H1 (cell line): ENCODE results near the gene PRSS21. TPM values are rescaled to one million over a fixed set of nuclear protein-coding genes. Genes with fewer than 3 reads are reported as not detected.

Source experiments
- CTCF ChIA-PET: fragments of 300-600 bp; sonication (Branson Sonifier 250); formaldehyde crosslinking; loops from one replicate; lab custom pipeline; 2021; ENCODE audit not compliant: partially characterized antibody; lab: Charles Lee
- POLR2A ChIA-PET: fragments of 300-600 bp; sonication (Branson Sonifier 250); formaldehyde crosslinking; loops from one replicate; lab custom pipeline; 2021; ENCODE audit warnings: inconsistent platforms; ENCODE audit not compliant: partially characterized antibody; lab: Charles Lee
- DNase-seq, 2 experiments: peaks; one replicate each; pipeline versions ENCODE4 v3.0.0 to v3.0.0-alpha.2; 2010 to 2022; ENCODE audit warnings: low spot score in 2 of 2, low read depth in 1 of 2, mixed read lengths in 1 of 2
- FAIRE-seq: peaks from 2 replicates; lab custom pipeline; 2011; peaks lifted over from hg19 to GRCh38; lab: Jason Lieb, UNC
- H2AFZ ChIP-seq: 2 replicates; pipeline ENCODE4 v1.8.1; 2012; ENCODE audit warnings: low read length, inconsistent platforms
- H2AK5ac ChIP-seq: 2 replicates; pipeline ENCODE4 v1.6.1; 2013; ENCODE audit warnings: low read depth, low read length
- H2BK120ac ChIP-seq: replicated peaks from 2 replicates; pipeline ENCODE3; 2013; ENCODE audit warnings: low read depth, low read length, inconsistent platforms
- H2BK12ac ChIP-seq: 2 replicates; pipeline ENCODE4 v1.6.1; 2013; ENCODE audit warnings: low read depth, low read length
- H2BK15ac ChIP-seq: 2 replicates; pipeline ENCODE4 v1.6.1; 2013; ENCODE audit warnings: low read length
- H2BK20ac ChIP-seq: 2 replicates; pipeline ENCODE4 v1.6.1; 2013; ENCODE audit warnings: low read length
- H2BK5ac ChIP-seq: 2 replicates; pipeline ENCODE4 v1.6.1; 2013; ENCODE audit warnings: low read depth, low read length
- H3K14ac ChIP-seq: 2 replicates; pipeline ENCODE4 v1.6.1; 2013; ENCODE audit warnings: inconsistent platforms; ENCODE audit not compliant: insufficient read length
- H3K18ac ChIP-seq: 2 replicates; pipeline ENCODE4 v1.6.1; 2013; ENCODE audit warnings: low read length; ENCODE audit errors: extremely low read depth
- H3K23ac ChIP-seq: 2 replicates; pipeline ENCODE4 v1.6.1; 2013; ENCODE audit warnings: inconsistent platforms; ENCODE audit not compliant: insufficient read length
- H3K23me2 ChIP-seq: 2 replicates; pipeline ENCODE4 v1.6.1; 2013; ENCODE audit warnings: low read depth, low read length
- H3K27ac ChIP-seq: 2 replicates; pipeline ENCODE4 v1.6.1; 2011; ENCODE audit warnings: low read depth, low read length, inconsistent platforms
- H3K27me3 ChIP-seq, 4 experiments: replicated peaks in 1 of 4; 1 replicate in 1 of 4; 2 replicates in 3 of 4; pipeline versions ENCODE4 v1.6.1 to v1.8.1; 2011 to 2013; ENCODE audit warnings: low read length in 3 of 4, mild to moderate bottlenecking in 3 of 4, inconsistent platforms in 2 of 4, mixed read lengths in 2 of 4, moderate library complexity in 1 of 4; ENCODE audit not compliant: control insufficient read depth in 3 of 4, insufficient read depth in 3 of 4; ENCODE audit errors: extremely low read depth in 1 of 4
- H3K36me3 ChIP-seq, 4 experiments: 2 replicates each; pipeline versions ENCODE4 v1.6.1 to v1.8.1; 2011 to 2013; ENCODE audit warnings: mild to moderate bottlenecking in 4 of 4, low read length in 3 of 4, moderate library complexity in 2 of 4, control low read depth in 1 of 4, inconsistent platforms in 1 of 4; ENCODE audit not compliant: insufficient read depth in 4 of 4, control insufficient read depth in 2 of 4
- H3K4ac ChIP-seq: replicated peaks from 2 replicates; pipeline ENCODE3; 2013; ENCODE audit warnings: low read length, low read depth, mixed read lengths, inconsistent platforms; ENCODE audit not compliant: insufficient read length
- H3K4me1 ChIP-seq, 4 experiments: replicated peaks in 1 of 4; 1 replicate in 1 of 4; 2 replicates in 3 of 4; pipeline versions ENCODE4 v1.6.1 to v1.8.1; 2011 to 2013; ENCODE audit warnings: low read length in 3 of 4, inconsistent platforms in 2 of 4, mixed read lengths in 1 of 4; ENCODE audit not compliant: insufficient read depth in 4 of 4, control insufficient read depth in 3 of 4
- H3K4me2 ChIP-seq, 2 experiments: 2 replicates each; pipeline versions ENCODE4 v1.6.1 to v1.8.1; 2011 to 2013; ENCODE audit warnings: low read depth in 2 of 2, low read length in 2 of 2, control low read depth in 1 of 2, inconsistent platforms in 1 of 2, mild to moderate bottlenecking in 1 of 2; ENCODE audit not compliant: insufficient read depth in 1 of 2
- H3K4me3 ChIP-seq, 4 experiments: fragments of 200-600, 300-600 bp in 1 of 4; sonication (generic), shearing (Covaris generic), sonication (Bioruptor Twin) in 1 of 4; 2 replicates each; pipeline versions ENCODE4 v1.5.1 to v1.8.1; 2011 to 2016; ENCODE audit warnings: low read length in 4 of 4, low read depth in 3 of 4, control low read depth in 2 of 4, inconsistent platforms in 2 of 4, mild to moderate bottlenecking in 2 of 4, mixed read lengths in 1 of 4, moderate library complexity in 1 of 4; ENCODE audit not compliant: insufficient read depth in 2 of 4; ENCODE audit errors: extremely low read depth in 1 of 4
- H3K56ac ChIP-seq: replicated peaks from 2 replicates; pipeline ENCODE3; 2013; ENCODE audit warnings: low read depth, mild to moderate bottlenecking, mixed read lengths, low read length, inconsistent platforms; ENCODE audit not compliant: insufficient read length
- H3K79me1 ChIP-seq: 2 replicates; pipeline ENCODE4 v1.6.1; 2013; ENCODE audit warnings: low read depth, low read length, control low read depth
- H3K79me2 ChIP-seq, 2 experiments: 2 replicates each; pipeline versions ENCODE4 v1.6.1 to v1.8.1; 2012 to 2013; ENCODE audit warnings: low read length in 2 of 2, mild to moderate bottlenecking in 2 of 2, inconsistent platforms in 1 of 2; ENCODE audit not compliant: insufficient read depth in 2 of 2, control insufficient read depth in 1 of 2
- H3K9ac ChIP-seq, 4 experiments: replicated peaks in 1 of 4; 1 replicate in 1 of 4; 2 replicates in 3 of 4; pipeline versions ENCODE4 v1.6.1 to v1.8.1; 2011 to 2013; ENCODE audit warnings: low read depth in 3 of 4, low read length in 3 of 4, control low read depth in 2 of 4, mild to moderate bottlenecking in 2 of 4, moderate library complexity in 2 of 4, inconsistent platforms in 1 of 4; ENCODE audit errors: extremely low read depth in 1 of 4
- H3K9me3 ChIP-seq, 2 experiments: 2 replicates each; pipeline versions ENCODE4 v1.6.1 to v1.8.1; 2012 to 2013; ENCODE audit warnings: mild to moderate bottlenecking in 2 of 2, moderate library complexity in 2 of 2, control low read depth in 1 of 2, inconsistent platforms in 1 of 2, low read depth in 1 of 2, low read length in 1 of 2, mixed read lengths in 1 of 2; ENCODE audit not compliant: insufficient read depth in 2 of 2
- H4K20me1 ChIP-seq, 2 experiments: replicated peaks in 1 of 2; 2 replicates each; pipeline versions ENCODE3 to v1.8.1; 2011 to 2013; ENCODE audit warnings: inconsistent platforms in 2 of 2, low read length in 2 of 2, mild to moderate bottlenecking in 1 of 2; ENCODE audit not compliant: insufficient read depth in 2 of 2, control insufficient read depth in 1 of 2
- H4K5ac ChIP-seq: 2 replicates; pipeline ENCODE4 v1.6.1; 2013; ENCODE audit warnings: low read length, low read depth, mixed read lengths, inconsistent platforms; ENCODE audit not compliant: insufficient read length
- H4K8ac ChIP-seq: 2 replicates; pipeline ENCODE4 v1.8.0; 2013; ENCODE audit warnings: mild to moderate bottlenecking, moderate library complexity, low read length, inconsistent platforms; ENCODE audit not compliant: insufficient read depth; ENCODE audit errors: extremely low read depth
- H4K91ac ChIP-seq: replicated peaks from 2 replicates; pipeline ENCODE3; 2013; ENCODE audit warnings: low read length, mixed read lengths, inconsistent platforms; ENCODE audit not compliant: insufficient read length
- ASH2L ChIP-seq: fragments of 200-600, 300-600 bp; sonication (generic); IDR thresholded peaks from one replicate; pipeline ENCODE4 v1.7.1; 2017; ENCODE audit warnings: low read length
- CBX8 ChIP-seq: fragments of 300-800, 300-1000 bp; sonication (generic); IDR thresholded peaks from 2 replicates; pipeline ENCODE4 v1.7.1; 2016; ENCODE audit warnings: low read depth, low read length, borderline replicate concordance
- HDAC2 ChIP-seq, 2 experiments: fragments of 300-600 bp in 1 of 2; sonication (generic) in 1 of 2; IDR thresholded peaks; 2 replicates each; pipeline ENCODE4 v1.6.1; 2011 to 2012; ENCODE audit warnings: low read depth in 2 of 2, low read length in 2 of 2, mild to moderate bottlenecking in 2 of 2, moderate library complexity in 2 of 2, borderline replicate concordance in 1 of 2, inconsistent platforms in 1 of 2
- MAX ChIP-seq: IDR thresholded peaks from 2 replicates; pipeline ENCODE4 v1.6.1; 2012; ENCODE audit warnings: inconsistent platforms
- RBBP5 ChIP-seq: IDR thresholded peaks from 2 replicates; pipeline ENCODE4 v1.7.1; 2012; ENCODE audit warnings: low read depth, mild to moderate bottlenecking, inconsistent platforms, low read length, moderate library complexity, borderline replicate concordance
- SP1 ChIP-seq: IDR thresholded peaks from 2 replicates; pipeline ENCODE4 v1.6.1; 2011; ENCODE audit warnings: low read depth, low read length
- SP4 ChIP-seq: IDR thresholded peaks from 2 replicates; pipeline ENCODE4 v1.6.1; 2012; ENCODE audit warnings: low read length, inconsistent platforms
- SRF ChIP-seq: IDR thresholded peaks from 2 replicates; pipeline ENCODE4 v1.6.1; 2011; ENCODE audit warnings: mild to moderate bottlenecking, low read depth, low read length, moderate library complexity
- SUZ12 ChIP-seq: fragments of 200-600 bp; sonication (generic); IDR thresholded peaks from 2 replicates; pipeline ENCODE4 v1.6.1; 2012; ENCODE audit warnings: mild to moderate bottlenecking, inconsistent platforms, low read length, moderate library complexity, mixed read lengths
- YY1 ChIP-seq: IDR thresholded peaks from 2 replicates; pipeline ENCODE4 v1.6.1; 2011; ENCODE audit warnings: low read depth, mild to moderate bottlenecking, low read length
- WGBS, 2 experiments: shearing (Covaris generic) in 1 of 2; methylation state at CpG; one replicate each; pipeline versions ENCODE4 v1.1.6 to v1.1.7; 2013 to 2015; ENCODE audit warnings: low lambda C conversion rate in 2 of 2, mixed read lengths in 2 of 2, inconsistent platforms in 1 of 2, low coverage in 1 of 2, missing lambda C conversion rate in 1 of 2; ENCODE audit not compliant: insufficient replicate concordance in 2 of 2, insufficient coverage in 1 of 2, insufficient read length in 1 of 2; ENCODE audit errors: extremely low coverage in 1 of 2, missing lambda C conversion rate in 1 of 2; 5-methylcytosine and 5-hydroxymethylcytosine counted together
- polyA plus RNA-seq, 7 experiments: library from polyadenylated mRNA; depleted of rRNA in 3 of 7; stranded (reverse) in 5 of 7; unstranded in 2 of 7; fragments of >200 nt in 5 of 7; fragments of 200-250 nt in 2 of 7; gene quantifications; 1 replicate in 5 of 7; 2 replicates in 1 of 7; 4 replicates in 1 of 7; pipeline versions ENCODE4 v1.2.1 to v1.2.3, GENCODE V29; 2011 to 2013; ENCODE audit warnings: missing spikeins in 2 of 7, mixed read lengths in 2 of 7
- total RNA-seq: library from RNA; stranded (reverse); fragmentation: NEBNext Ultra II Directional; extraction: Animal tissue kit (Norgen Biotek cat#: 25700); gene quantifications from 2 replicates; pipeline ENCODE4 v1.2.1, GENCODE V29; 2021
- TF ChIP-seq, protein P1 (sequence below): IDR thresholded peaks from 2 replicates; pipeline ENCODE4 v1.6.1; 2012; ENCODE audit warnings: inconsistent platforms

The PRSS21 gene
- total and polyA plus RNA-seq, 2 of the 8 experiments (the other 6 are each of a cell fraction or from before 2014, with no cell fraction given), result 0.76 to 1.0 TPM

DNA sequence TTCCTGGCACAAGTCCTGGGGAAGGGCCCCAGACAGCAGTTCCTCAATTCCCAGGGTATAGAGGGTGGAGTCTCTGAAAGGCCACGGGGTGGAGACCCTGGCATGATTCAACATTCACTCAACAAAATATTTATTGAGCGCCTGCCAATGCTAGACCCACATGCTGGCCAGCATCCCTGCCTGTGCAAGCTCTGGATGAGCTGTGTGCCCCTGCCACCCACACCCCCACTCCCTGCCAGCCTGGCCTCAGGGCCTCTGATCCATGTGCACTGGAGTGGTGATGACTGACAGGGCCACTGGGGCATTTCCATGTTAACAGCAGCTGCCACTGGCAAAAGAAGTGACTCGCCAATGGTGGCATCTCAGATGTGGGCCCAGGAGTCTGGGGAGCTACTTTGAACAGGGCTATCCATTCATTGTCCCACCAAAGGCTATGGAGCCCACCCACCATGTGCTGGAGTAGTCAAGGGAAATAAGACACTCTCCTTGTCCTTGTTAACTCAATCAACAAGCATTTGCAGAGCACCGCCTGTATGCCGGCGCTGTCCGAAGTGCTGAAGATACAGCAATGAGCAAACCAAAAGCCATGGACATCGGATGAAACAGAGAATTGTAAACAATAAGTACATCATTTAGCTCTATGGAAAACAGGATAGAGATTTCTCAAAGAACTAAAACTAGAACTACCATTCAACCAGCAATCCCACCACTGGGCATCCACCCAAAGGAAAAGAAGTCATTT, 44.0 kb downstream of the PRSS21 start:
- no peak for FAIRE-seq
- H2AK5ac ChIP-seq, result no peak overlapping the region
- H3K23me2 ChIP-seq, result peaks cover 11% of the 10 kb centered on the region; the same call in 1 of the 2 replicates
- no peak overlapping the region for H3K18ac ChIP-seq
- peaks cover 0 to 2% of the 10 kb centered on the region in 2 experiments for H4K20me1 ChIP-seq
- no peak overlapping the region for H3K4ac ChIP-seq
- no peak overlapping the region for H2BK5ac ChIP-seq
- H3K14ac ChIP-seq, result no peak overlapping the region
- H2BK120ac ChIP-seq, result no peak overlapping the region
- ChIA-PET CTCF (interaction anchor here (0.6 to 7.4 kb wide), 9 partner anchors 12 to 814 kb away, joined by 3 to 53 read pairs (median 3); no protein-coding TSS in a partner anchor), POLR2A (interaction anchor here (0.8 to 1.0 kb wide), 2 partner anchors 83 to 109 kb away, joined by 3 to 5 read pairs; no protein-coding TSS in a partner anchor)
- WGBS, 2 experiments, result 78% methylated on average over 8 of the region's 8 CpGs; no CpG with 5 or more reads in 1 of the 2 experiments
- H3K4me3 ChIP-seq, result no peak overlapping the region
- H3K56ac ChIP-seq, result no peak overlapping the region
- H3K79me2 ChIP-seq, result no peaks in the 10 kb centered on the region
- H3K9ac ChIP-seq, result no peak overlapping the region
- H2AFZ ChIP-seq, result no peak overlapping the region
- peaks cover 6 to 43% (median 24%) of the 10 kb centered on the region in 4 experiments for H3K27me3 ChIP-seq
- peaks cover 3 to 12% (median 6%) of the 10 kb centered on the region in 4 experiments; a peak in 5 of 7 replicates for H3K4me1 ChIP-seq
- DNase-seq, result no peak
- H3K4me2 ChIP-seq, result no peak overlapping the region
- H4K91ac ChIP-seq, result no peak overlapping the region
- H3K27ac ChIP-seq, result no peak overlapping the region
- H4K5ac ChIP-seq, result no peak overlapping the region
- no peak overlapping the region for H4K8ac ChIP-seq
- no peak overlapping the region for H3K23ac ChIP-seq
- no peak overlapping the region for H2BK15ac ChIP-seq
- H3K9me3 ChIP-seq, result peaks cover 0 to 2% of the 10 kb centered on the region in 2 experiments; a peak in 1 of 4 replicates
- no peak overlapping the region for H2BK20ac ChIP-seq
- no peaks in the 10 kb centered on the region for H3K79me1 ChIP-seq
- no peaks in the 10 kb centered on the region; a peak in 1 of 8 replicates for H3K36me3 ChIP-seq
- no peak overlapping the region for H2BK12ac ChIP-seq
- TF ChIP-seq, protein P1, sequence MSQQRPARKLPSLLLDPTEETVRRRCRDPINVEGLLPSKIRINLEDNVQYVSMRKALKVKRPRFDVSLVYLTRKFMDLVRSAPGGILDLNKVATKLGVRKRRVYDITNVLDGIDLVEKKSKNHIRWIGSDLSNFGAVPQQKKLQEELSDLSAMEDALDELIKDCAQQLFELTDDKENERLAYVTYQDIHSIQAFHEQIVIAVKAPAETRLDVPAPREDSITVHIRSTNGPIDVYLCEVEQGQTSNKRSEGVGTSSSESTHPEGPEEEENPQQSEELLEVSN, result no peak
- TF ChIP-seq SP1 (no peak), RBBP5 (no peak), SUZ12 (no peak), SRF (no peak), HDAC2 (IDR thresholded peaks at IDR 0.05; ENCODE audit: borderline replicate concordance in 1 of 2, low read depth in 2 of 2, low read length in 2 of 2) (no peak), SP4 (no peak), CBX8 (no peak), MAX (no peak), ASH2L (no peak), YY1 (no peak)
